ENCODE measurements around the gene TAAR8.
"Not testable (repeated sequence)": the region's sequence is repeated elsewhere in the genome, so short reads cannot be mapped to it uniquely, and the experiment has no call there.

DNA sequence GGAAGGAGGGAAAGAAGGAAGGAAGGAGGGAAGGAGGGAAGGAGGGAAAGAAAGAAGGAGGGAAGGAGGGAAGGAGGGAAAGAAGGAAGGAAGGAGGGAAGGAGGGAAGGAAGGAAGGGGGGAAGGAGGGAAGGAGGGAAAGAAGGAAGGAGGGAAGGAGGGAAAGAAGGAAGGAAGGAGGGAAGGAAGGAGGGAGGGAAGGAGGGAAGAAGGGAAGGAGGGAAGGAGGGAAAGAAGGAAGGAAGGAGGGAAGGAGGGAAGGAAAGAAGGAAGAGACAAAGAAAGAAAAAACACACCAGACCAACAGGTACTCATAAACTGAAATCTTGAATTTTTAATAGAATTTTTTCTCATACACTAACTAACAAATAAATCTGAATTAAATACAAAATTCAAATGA lies 48.4 kb downstream of the TAAR8 start:
- TF ChIP-seq, protein P1, sequence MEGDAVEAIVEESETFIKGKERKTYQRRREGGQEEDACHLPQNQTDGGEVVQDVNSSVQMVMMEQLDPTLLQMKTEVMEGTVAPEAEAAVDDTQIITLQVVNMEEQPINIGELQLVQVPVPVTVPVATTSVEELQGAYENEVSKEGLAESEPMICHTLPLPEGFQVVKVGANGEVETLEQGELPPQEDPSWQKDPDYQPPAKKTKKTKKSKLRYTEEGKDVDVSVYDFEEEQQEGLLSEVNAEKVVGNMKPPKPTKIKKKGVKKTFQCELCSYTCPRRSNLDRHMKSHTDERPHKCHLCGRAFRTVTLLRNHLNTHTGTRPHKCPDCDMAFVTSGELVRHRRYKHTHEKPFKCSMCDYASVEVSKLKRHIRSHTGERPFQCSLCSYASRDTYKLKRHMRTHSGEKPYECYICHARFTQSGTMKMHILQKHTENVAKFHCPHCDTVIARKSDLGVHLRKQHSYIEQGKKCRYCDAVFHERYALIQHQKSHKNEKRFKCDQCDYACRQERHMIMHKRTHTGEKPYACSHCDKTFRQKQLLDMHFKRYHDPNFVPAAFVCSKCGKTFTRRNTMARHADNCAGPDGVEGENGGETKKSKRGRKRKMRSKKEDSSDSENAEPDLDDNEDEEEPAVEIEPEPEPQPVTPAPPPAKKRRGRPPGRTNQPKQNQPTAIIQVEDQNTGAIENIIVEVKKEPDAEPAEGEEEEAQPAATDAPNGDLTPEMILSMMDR (conservative IDR thresholded peaks at IDR 0.05): not testable (repeated sequence)
- TF ChIP-seq EZH2 (IDR thresholded peaks at IDR 0.05; ENCODE audit: low read depth): not testable (repeated sequence)
